SK-N-DZ (cell line): ENCODE data around the gene ADD1.
A peak's percentile ranks its signal among the peaks of the same experiment; 100 is the strongest.

Experiments
- DNase-seq: peaks from one replicate; pipeline ENCODE4 v3.0.0-alpha.2; 2015; ENCODE audit warnings: low spot score

ADD1 gene

DNA sequence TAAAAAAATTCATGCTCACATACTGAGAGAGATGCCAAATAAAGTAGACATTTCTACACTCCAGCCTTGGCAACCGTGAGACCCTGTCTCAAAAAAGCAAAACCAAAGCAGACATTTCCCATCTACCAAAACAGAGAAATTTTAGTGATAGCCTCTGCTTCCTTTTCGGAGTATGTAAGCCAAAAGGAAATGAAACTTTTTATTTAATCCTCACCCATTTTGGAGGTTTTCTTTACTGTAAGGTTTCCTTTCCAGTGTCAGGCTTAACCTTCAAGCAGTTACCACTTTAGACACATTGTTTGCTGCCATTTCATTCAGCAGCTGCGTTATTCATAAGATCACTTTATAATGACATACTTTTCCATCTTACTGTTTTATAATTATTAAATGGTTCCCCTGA lies 15.9 kb downstream of the ADD1 start:
- DNase-seq = no peak

DNA sequence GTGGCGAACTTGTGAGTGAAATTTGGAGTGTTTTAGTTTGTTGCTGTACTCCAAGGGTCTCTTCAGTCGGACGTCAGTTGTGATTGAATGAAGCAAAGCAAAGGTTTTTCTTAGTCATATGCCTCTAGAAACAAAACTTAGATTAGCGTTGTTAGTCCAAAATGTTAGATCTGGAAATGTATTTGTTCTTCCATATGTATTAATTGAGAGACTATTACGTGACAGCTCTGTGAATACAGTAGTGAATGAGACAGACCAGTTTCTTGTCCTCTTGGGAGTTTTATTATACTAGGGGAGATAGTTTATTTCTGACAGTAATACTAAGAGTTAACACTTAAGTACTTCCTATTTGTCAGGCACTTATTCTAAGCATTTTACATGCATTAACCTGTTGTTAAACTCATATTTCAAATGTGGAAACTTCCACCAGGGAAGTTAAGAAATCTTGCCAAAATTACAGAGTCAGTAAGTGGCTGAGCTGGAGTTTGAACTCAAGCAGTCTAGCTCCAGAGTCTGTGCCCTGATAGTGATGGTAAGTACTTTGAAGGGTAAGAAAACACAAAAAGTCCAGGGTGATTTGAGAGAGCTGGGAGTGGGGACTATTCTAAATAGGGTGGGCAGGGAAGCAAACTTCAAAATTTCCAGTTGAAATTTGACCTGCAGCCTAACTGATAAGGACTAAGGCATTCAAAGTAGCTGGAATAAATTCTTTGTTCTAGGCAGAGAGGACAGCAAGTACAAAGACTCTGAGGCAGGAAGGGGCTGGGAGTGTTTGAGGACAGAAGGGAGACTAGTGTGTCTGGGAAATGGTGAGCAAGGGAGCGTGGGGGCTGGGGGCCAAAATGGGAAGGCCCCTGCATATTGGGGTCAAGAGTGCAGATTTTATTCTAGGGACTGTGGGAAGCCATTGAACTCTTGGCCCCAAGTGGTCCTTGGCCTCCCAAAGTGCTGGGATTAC lies 17.0 kb downstream of the ADD1 start:
- no peak for DNase-seq

- no peak for DNase-seq
Measured at GRCh38 chr4:2861631-2862436, 18.2 kb downstream of the ADD1 start.

- no peak for DNase-seq
Measured at GRCh38 chr4:2862528-2862927, 18.9 kb downstream of the ADD1 start.

DNA sequence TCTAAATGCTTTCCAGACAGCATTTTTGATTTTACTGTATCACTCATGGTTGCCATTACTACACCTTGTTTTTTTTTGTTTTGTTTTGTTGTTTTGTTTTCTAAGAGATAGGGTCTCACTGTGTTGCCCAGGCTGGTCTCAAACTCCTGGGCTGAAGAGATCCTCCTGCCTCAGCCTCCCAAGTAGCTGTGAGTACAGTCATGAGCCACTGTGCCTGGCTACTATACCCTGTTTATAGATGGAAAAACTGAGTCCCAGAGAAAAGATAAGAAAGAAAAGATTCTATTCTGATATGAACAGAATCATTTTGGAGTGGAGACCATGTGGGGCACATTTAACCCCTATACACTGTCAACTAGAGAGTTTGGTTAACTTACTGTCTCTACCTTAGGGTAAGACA lies 20.0 kb downstream of the ADD1 start:
- DNase-seq = no peak

DNA sequence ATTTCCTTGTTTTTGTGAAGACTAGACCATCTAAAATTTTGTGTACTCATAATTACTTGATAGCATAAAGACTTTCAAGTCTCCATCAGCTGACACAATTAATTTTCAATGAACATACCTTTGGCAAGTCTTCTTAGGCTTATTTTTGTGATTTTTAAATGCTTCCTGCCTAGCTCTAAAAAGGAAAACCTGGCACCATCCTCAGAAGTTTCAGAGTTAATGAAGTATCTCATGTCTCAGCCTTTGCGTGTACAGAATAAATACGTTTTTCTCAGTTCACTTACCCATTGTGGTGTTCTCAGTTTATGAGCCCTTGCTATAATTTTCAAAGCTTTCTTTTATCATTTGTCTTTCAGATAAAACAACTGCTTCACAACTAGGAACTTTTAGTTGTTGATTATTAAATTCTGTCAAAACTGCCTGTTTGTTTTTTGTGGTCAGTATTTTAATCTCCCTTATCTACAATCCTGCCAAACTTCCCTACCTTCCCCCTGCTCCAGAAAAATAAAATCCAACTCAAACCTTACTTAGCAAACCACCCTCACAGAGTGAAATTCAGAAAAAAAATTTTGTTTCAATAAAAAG lies 21.6 kb downstream of the ADD1 start:
- no peak for DNase-seq

- no peak for DNase-seq
Measured at GRCh38 chr4:2866160-2866861, 22.7 kb downstream of the ADD1 start.

- DNase-seq = no peak
Measured at GRCh38 chr4:2866891-2867290, 23.2 kb downstream of the ADD1 start.

GRCh38 chr4:2867758-2868491 lies 24.3 kb downstream of the ADD1 start:
- DNase-seq = peak; percentile 18

- no peak for DNase-seq
Measured at GRCh38 chr4:2868877-2869487, 25.3 kb downstream of the ADD1 start.

- DNase-seq = no peak
Measured at GRCh38 chr4:2869659-2870058, 26.0 kb downstream of the ADD1 start.

GRCh38 chr4:2870082-2870481 lies 26.4 kb downstream of the ADD1 start:
- DNase-seq = no peak

DNA sequence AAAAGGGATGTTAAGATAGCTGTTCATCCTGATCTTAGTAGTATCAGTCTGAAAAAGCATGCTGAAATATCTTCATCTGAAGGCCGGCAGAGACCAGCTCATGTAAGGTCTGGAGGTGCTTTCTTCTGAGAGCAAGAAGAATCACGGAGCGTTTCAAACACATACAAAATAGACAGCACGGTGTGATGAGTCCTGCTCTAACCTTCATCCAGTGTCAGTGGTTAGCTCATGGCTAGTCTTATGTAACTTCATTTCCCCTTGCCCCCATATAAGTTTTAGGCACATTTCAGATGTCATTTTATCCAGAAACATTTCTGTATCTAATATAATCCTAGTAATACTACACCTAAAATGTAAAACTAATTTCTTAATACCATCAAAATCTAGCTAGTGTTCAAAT lies 27.8 kb downstream of the ADD1 start:
- DNase-seq = no peak

- DNase-seq = no peak
Measured at GRCh38 chr4:2871911-2872310, 28.3 kb downstream of the ADD1 start.

GRCh38 chr4:2873329-2873728 lies 29.7 kb downstream of the ADD1 start:
- no peak for DNase-seq

DNA sequence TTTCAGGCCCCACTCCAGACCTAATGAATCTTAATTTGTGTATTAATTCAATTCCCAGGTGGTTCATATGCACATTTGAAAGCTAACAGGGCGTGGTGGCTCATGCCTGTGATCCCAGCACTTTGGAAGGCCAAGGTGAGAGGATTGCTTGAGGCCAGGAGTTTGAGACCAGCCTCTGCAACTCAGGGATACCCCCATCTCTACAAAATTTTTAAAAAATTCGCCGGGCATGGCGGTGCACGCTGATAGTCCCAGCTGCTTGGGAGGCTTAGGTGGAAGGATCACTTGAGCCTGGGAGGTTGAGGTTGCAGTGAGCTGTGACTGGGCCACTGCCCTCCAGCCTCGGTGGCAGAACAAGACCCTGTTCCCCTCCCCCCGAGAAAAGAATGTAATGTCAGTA lies 31.2 kb downstream of the ADD1 start:
- DNase-seq = no peak

- DNase-seq = no peak
Measured at GRCh38 chr4:2875556-2875955, 31.9 kb downstream of the ADD1 start.

- no peak for DNase-seq
Measured at GRCh38 chr4:2878346-2878745, 34.7 kb downstream of the ADD1 start.

DNA sequence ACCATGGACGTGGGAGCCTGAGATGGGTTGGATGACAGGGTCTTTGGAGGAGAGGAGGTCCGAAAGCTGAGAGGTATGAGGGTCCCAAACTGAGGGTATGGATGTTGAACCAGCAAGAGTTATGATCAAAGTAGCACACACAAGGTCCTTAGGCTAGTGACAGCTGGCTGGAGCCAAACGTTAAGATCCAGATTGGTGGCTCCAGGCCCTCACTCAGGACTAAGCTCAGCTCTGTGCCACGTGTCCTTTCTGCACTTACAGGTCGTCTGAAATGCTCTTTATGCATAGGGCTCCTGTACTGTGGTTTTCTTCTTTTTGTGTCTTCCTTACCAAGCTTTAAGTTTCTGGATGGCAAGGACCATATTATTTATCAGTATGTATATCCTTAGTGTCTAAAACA lies 35.4 kb downstream of the ADD1 start:
- DNase-seq = no peak

DNA sequence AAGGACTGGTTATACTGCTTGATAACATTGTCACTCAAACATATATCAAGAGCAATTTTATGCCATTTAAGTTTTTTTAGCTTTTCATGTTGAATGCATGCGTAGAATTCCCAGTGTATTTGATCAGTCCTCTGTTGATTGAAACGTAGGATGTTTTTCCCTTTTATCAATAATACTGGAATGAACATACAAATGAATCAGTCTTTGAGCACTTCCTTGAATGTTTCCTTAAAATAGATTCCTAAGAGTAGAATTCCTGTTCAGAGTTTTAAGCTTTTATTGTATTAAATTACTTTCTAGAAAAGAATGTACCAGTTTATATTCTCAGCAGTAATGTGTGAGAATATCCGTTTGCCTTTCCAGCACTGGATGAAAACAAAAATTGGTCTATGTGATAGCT lies 37.8 kb downstream of the ADD1 start:
- DNase-seq = no peak

GRCh38 chr4:2882341-2882740 lies 38.7 kb downstream of the ADD1 start:
- no peak for DNase-seq
